Mucosa of descending colon (tissue), 3 donors: ENCODE measurements around the gene HTR3E. TPM values are rescaled to one million over a fixed set of nuclear protein-coding genes. Genes with fewer than 3 reads are reported as not detected.

ENCODE experiments used
- ATAC-seq: fragments of 200-7000 bp; cut with Tn5 transposase; one replicate; pipeline ENCODE4 v1.9.1; 2020; ENCODE audit warnings: mild to moderate bottlenecking, moderate library complexity
- DNase-seq, 3 donors: peaks; one replicate each; pipeline ENCODE4 v3.0.0-alpha.2; 2020
- H3K36me3 ChIP-seq: fragments of 200-600 bp; one replicate; pipeline ENCODE4 v1.8.0; 2021; ENCODE audit warnings: low read depth, mild to moderate bottlenecking
- H3K4me1 ChIP-seq: fragments of 200-600 bp; one replicate; pipeline ENCODE4 v1.8.0; 2021; ENCODE audit warnings: low read depth, mild to moderate bottlenecking
- H3K4me3 ChIP-seq: fragments of 200-600 bp; one replicate; pipeline ENCODE4 v1.8.0; 2021; ENCODE audit warnings: mild to moderate bottlenecking
- H3K9me3 ChIP-seq: fragments of 200-600 bp; one replicate; pipeline ENCODE4 v1.8.0; 2021; ENCODE audit warnings: mild to moderate bottlenecking
- intact Hi-C, 2 donors: fragments of 100-400 bp; cut with DNase I in 1 of 2; cut with micrococcal nuclease in 1 of 2; formaldehyde crosslinking; loops; one replicate each; pipeline versions ENCODE4 v1.11.0 to v1.11.1; 2022; cut with DNase I, micrococcal nuclease
- total RNA-seq, 3 donors: library from RNA; stranded (reverse); fragmentation: NEBNext Ultra II Directional in 2 of 3; extraction: Animal tissue kit (Norgen Biotek cat#: 25700) in 2 of 3; gene quantifications; one replicate each; pipeline versions ENCODE4 v1.2.1 to v1.2.4, GENCODE V29; 2021 to 2023
- TF ChIP-seq, protein P1 (sequence below): fragments of 200-600 bp; IDR thresholded peaks from one replicate; pipeline ENCODE4 v1.8.0; 2022; ENCODE audit warnings: antibody characterized with exemption, mild to moderate bottlenecking
- donor health status: DM: no; HTN: no; CAD: no; lungs with moderate emphysema.
- donor health status: DM: no; HTN: no; CAD: no.
- donor health status: DM: no; HTN: yes; CAD: no.

The HTR3E gene
- total RNA-seq, 3 donors from 2014 or later = 0.16 to 0.70 (median 0.35) TPM

GRCh38 chr3:184085389-184085852 is 11.4 kb upstream of the HTR3E start:
- Histone ChIP-seq H3K4me3 (no peak overlapping the region), H3K4me1 (no peaks in the 10 kb centered on the region), H3K36me3 (no peaks in the 10 kb centered on the region), H3K9me3 (no peaks in the 10 kb centered on the region)
- DNase-seq = no peak
- TF ChIP-seq, protein P1, sequence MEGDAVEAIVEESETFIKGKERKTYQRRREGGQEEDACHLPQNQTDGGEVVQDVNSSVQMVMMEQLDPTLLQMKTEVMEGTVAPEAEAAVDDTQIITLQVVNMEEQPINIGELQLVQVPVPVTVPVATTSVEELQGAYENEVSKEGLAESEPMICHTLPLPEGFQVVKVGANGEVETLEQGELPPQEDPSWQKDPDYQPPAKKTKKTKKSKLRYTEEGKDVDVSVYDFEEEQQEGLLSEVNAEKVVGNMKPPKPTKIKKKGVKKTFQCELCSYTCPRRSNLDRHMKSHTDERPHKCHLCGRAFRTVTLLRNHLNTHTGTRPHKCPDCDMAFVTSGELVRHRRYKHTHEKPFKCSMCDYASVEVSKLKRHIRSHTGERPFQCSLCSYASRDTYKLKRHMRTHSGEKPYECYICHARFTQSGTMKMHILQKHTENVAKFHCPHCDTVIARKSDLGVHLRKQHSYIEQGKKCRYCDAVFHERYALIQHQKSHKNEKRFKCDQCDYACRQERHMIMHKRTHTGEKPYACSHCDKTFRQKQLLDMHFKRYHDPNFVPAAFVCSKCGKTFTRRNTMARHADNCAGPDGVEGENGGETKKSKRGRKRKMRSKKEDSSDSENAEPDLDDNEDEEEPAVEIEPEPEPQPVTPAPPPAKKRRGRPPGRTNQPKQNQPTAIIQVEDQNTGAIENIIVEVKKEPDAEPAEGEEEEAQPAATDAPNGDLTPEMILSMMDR = no peak
- intact Hi-C loops = no loop called here
- ATAC-seq = no peak

DNA sequence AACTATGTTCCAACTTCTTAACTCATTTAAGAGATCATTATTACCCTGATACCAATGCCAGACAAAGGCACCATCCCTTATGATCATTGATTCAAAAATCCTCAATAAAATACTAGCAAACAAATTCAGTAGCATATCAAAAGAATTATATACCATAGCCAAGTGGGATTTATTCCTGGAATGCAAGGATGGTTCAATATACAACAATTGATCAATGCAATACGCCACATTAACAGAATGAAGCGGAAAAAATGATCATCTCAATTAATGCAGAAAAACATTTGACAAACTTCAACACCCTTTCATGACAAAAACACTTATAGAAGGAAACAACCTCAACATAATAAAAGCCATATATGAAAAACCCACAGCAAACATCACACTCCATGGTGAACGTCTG is 4.7 kb upstream of the HTR3E start:
- DNase-seq (no peak), ATAC-seq (no peak)
- intact Hi-C loops = no loop called here
- H3K4me3 ChIP-seq = no peak overlapping the region
- no peaks in the 10 kb centered on the region for H3K4me1 ChIP-seq
- TF ChIP-seq, protein P1 = no peak
- peaks cover 18% of the 10 kb centered on the region for H3K9me3 ChIP-seq
- no peaks in the 10 kb centered on the region for H3K36me3 ChIP-seq

GRCh38 chr3:184097556-184097955 is 692 bp downstream of the HTR3E start:
- TF ChIP-seq, protein P1 = no peak
- intact Hi-C loops = no loop called here
- ATAC-seq = no peak

GRCh38 chr3:184099806-184100686 is 3.2 kb downstream of the HTR3E start:
- Histone ChIP-seq H3K36me3 (no peaks in the 10 kb centered on the region), H3K4me3 (no peak overlapping the region), H3K9me3 (no peaks in the 10 kb centered on the region), H3K4me1 (no peaks in the 10 kb centered on the region)
- ATAC-seq = peak; percentile 63
- no peak for DNase-seq
- TF ChIP-seq, protein P1 = no peak
- intact Hi-C loops = no loop called here

More at GRCh38 chr3:184097556-184097955, 692 bp downstream of the HTR3E start:
- Histone ChIP-seq H3K4me1 (no peaks in the 10 kb centered on the region), H3K4me3 (no peak overlapping the region), H3K36me3 (no peaks in the 10 kb centered on the region), H3K9me3 (peaks cover 5% of the 10 kb centered on the region)
- DNase-seq = no peak

DNA sequence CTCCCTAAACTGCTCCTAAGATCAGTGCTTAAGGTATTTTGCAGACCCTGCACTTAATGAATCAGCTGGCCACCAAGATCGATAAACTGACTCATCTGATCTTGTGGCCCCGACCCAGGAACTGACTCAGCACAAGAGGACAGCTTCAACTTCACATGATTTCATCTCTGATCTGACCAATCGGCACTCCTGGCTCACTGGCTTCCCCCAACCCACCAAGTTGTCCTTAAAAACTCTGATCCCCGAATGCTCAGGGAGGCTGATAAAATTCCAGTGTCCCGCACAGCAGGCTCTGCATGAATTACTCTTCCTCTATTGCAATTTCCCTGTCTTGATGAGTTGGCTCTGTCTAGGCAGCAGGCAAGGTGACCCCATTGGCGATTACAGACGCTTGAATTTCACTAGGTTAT is 13.5 kb downstream of the HTR3E start:
- no peaks in the 10 kb centered on the region for H3K36me3 ChIP-seq
- H3K4me3 ChIP-seq = no peak overlapping the region
- H3K4me1 ChIP-seq = no peaks in the 10 kb centered on the region
- no peaks in the 10 kb centered on the region for H3K9me3 ChIP-seq
- intact Hi-C loops = no loop called here
- ATAC-seq = no peak
- TF ChIP-seq, protein P1 = no peak
- DNase-seq = no peak
